GM19397 (cell line): ENCODE data around the gene BFSP1.
A peak's percentile ranks its signal among the peaks of the same experiment; 100 is the strongest.

Experiments
- ATAC-seq: cut with Tn5 transposase; IDR thresholded peaks from one replicate; pipeline ENCODE4 v1.9.1; 2021; ENCODE audit warnings: mild to moderate bottlenecking, moderate library complexity; ENCODE audit not compliant: unreplicated experiment

BFSP1 gene

GRCh38 chr20:17523326-17523725 lies 7.9 kb downstream of the BFSP1 start:
- no peak for ATAC-seq

- no peak for ATAC-seq
Measured at GRCh38 chr20:17522528-17522927, 8.7 kb downstream of the BFSP1 start.

DNA sequence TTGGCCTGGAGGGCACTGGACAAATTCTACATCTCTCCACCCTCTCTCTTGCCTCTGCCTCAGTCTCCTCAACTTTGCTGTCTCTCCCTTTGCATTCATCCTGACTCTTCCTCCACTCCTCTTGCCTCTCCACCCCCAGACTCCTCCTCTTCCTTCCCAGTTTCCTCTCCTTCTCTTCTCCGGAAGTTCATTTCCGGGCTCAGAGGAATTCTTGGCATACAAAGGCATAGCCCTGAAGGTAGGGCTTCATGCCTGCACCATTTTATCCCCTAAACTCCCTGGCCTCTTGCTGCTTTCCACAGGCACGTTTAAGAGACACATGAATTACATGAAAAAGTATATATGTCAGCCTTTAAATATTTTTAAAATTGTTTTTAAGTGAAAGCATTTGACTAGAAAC lies 10.6 kb downstream of the BFSP1 start:
- ATAC-seq = no peak

DNA sequence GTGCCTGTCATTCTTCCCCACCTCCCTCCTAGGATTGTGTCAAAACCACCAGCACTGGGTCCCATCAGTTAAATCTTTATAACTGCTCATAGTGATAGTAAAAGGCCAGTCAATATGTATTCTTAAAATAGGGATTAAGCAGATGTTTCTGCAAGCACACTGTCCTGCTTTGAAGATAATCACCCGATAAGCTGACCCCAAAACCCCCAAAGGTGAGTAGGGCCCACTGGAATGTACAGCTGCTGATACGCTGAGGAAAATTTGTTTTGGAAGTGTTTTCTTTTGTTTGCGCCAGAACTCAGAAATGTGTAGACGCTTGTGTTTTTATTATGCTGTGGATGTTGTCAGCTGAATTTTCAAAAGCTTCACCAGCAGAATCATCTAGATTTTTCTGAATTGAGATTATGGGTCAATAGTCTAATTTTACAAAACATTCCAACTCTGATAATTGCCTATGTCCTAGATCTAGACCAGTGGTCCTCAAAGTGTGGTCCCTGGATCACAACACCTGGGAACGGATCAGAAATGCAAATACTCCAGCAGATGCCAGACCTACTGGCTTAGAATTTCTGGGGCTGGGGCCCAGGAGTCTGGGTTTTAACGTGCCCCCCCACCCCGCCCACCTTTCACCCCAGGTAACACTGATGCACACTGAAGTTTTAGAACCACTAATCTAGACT lies 11.4 kb downstream of the BFSP1 start:
- no peak for ATAC-seq

DNA sequence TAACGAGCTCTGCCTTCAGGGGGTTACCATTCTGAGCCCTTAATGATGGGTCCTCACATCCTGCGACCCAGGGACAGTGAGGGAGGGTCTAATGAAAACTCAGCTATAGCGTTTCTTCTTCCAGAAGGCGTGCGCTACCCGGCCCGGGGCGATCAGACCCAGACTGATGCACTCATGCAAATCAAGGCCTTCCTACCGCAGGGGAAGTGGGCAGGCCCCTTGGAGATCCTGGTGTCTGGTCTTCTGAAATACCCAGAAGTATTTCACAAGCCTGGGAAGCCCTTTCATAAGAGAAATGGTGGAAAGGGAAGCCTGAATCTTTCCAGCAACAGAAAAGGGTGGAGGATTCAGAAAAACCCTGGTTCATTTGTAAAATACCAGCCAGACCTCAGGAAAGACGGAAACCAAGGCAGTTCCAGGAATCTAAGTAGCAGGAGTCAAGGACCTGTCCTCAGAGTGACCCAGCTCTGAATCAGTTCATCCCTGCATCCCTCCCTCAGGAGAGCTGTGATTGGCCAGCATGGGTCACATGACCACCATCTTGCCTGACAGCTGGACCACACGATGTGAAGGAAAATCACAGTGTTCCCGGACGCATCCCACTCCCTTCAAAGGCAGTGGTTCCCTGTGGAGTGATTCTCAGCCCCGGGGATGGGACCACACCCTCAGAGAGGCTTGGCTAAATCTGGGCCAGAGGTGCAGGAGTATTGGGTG lies 12.7 kb downstream of the BFSP1 start:
- no peak for ATAC-seq

GRCh38 chr20:17515053-17515452 lies 16.1 kb downstream of the BFSP1 start:
- ATAC-seq = no peak

DNA sequence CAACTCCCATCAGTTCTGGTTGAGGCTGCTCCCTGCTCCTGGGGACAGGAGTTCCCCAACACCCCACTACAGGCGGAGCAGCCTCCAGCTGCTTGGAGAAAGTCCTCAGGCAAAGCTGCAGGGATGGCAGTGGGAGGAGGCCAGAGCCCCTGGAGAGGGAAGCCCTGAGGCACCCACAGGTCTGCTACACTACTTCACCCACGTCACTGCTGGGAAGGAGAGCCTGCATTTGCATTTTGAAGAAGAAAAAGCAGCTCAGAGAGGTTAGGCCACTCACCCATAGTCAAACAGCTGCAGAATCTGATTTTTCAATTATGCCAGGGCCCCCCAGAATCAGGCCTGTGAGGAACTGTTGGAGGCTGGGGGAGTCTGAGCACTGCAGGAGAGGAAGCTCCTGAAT lies 17.2 kb downstream of the BFSP1 start:
- ATAC-seq = no peak

- no peak for ATAC-seq
Measured at GRCh38 chr20:17511401-17511800, 19.8 kb downstream of the BFSP1 start.

GRCh38 chr20:17510548-17510947 lies 20.6 kb downstream of the BFSP1 start:
- ATAC-seq = no peak

- no peak for ATAC-seq
Measured at GRCh38 chr20:17508756-17509155, 22.4 kb downstream of the BFSP1 start.

- ATAC-seq = no peak
Measured at GRCh38 chr20:17507531-17507930, 23.6 kb downstream of the BFSP1 start.

DNA sequence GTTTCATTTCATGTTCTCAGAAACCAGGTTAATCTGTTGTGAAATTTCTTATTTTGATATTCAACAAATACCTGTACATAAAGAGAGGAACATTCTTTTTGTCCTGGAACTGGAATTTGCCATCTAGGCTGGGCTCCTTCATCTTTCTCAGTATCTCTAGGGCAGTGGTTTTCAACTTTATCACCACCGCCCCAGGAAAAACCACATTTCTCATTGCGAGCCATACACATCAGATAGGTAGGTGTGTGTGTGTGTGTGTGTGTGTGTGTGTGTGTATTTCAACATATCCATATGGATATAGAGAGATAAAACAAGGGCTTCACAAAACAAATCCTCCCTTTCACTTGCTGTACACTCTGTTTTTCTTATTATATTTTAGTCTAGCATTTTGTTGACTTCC lies 24.1 kb downstream of the BFSP1 start:
- no peak for ATAC-seq

GRCh38 chr20:17505636-17506517 lies 25.3 kb downstream of the BFSP1 start:
- ATAC-seq = no peak

- ATAC-seq = peak; percentile 70
Measured at GRCh38 chr20:17504898-17505635, 26.1 kb downstream of the BFSP1 start.

- no peak for ATAC-seq
Measured at GRCh38 chr20:17504066-17504897, 26.9 kb downstream of the BFSP1 start.

DNA sequence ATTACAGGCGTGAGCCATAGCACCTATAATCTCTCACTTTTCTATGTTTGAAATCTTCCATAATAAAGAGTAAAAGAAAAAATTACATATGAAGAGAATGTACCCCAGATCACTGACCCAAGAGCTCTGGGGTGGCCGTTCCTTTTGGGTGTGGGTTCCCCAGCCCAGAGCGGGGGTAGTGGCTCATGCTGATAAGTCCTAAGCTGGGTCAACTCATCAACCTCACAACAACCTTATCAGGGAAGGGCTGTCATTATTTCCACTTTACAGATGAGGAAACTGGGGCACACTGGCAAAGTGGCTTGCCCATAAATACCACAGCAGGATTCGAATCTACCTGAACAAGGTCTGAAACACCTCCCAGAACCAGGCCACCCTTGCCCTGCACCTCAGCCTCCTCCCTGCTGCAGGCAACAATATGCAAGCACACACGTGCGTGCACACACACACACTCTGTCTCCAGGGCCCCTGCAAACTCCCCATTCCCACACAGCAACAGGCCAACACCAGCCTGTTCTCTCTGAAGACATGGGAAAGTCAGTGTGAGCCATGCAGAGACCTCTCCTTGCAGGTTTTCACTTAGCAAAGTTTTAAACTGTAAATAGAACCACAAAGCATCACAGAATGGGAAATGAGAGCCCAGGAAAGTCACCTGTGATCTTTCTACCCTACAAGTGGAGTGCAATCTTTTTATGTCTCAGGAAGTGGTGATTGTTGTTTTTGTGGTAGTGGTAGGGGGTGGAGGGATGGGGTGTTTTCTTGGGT lies 27.7 kb downstream of the BFSP1 start:
- no peak for ATAC-seq

DNA sequence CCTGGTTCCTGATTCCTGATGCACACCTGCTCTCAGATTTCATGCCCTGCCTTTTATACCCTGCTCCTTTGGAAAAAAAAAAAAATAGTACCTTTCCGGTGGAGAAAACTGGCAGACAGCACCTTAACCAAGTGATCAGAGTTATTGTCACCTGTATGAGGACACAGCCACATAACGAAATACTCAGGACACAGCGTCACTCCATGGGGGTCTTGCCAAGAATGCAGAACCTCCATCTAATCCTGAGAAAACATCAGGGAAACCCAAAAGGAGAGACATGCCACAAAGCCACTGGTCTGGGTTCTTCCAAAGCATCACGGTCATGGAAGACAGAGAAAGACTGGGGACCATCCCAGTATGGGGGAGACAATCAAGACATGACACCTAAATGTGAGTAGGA lies 29.1 kb downstream of the BFSP1 start:
- no peak for ATAC-seq

DNA sequence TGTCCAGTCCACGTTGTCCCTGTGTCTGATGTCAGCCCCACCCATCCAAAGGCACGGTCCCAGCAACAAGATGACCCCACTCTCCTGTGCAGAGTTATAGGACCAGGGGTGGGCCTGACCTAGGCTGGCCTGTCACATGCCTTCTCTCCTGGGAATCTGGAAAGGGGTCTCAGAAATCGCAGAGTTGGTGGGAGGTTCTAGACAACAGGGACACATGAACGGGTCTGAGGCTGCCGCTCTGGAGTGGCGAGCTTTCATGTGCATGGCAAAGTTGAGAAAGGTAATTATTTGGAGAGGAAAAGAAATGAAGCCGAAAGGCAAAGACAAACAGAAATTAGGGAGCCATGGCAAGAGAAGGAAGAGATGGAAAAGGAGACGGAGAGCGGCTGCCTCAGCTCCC lies 29.5 kb downstream of the BFSP1 start:
- ATAC-seq = no peak

GRCh38 chr20:17500826-17501225 lies 30.4 kb downstream of the BFSP1 start:
- ATAC-seq = no peak
